CD4-positive, alpha-beta T cell (primary cell): ENCODE measurements around the gene VIM. TPM values are rescaled to one million over a fixed set of nuclear protein-coding genes. Genes with fewer than 3 reads are reported as not detected.
A peak's percentile ranks its signal among the peaks of the same experiment; 100 is the strongest.

Experiments used
- ATAC-seq: fragments of 200-7000 bp; cut with Tn5 transposase; one replicate; pipeline ENCODE4 v1.10.0; 2022; ENCODE audit warnings: mild to moderate bottlenecking; ENCODE audit not compliant: poor library complexity
- CTCF ChIA-PET: fragments of 350-600 bp; sonication (Branson Sonifier 250); formaldehyde crosslinking; loops from one replicate; lab custom pipeline; 2021; ENCODE audit warnings: antibody characterized with exemption, inconsistent platforms; lab: Charles Lee
- POLR2A ChIA-PET: fragments of 350-600 bp; sonication (Branson Sonifier 250); formaldehyde crosslinking; loops from one replicate; lab custom pipeline; 2021; ENCODE audit warnings: antibody characterized with exemption, inconsistent platforms; lab: Charles Lee
- DNase-seq, 14 experiments: peaks; one replicate each; pipeline ENCODE4 v3.0.0-alpha.2; 2013 to 2020; ENCODE audit warnings: mixed read lengths in 2 of 14
- H3K27ac ChIP-seq, 2 donors: one replicate each; pipeline versions ENCODE4 v1.5.1 to v1.7.0; 2013; ENCODE audit warnings: low read length in 2 of 2, low read depth in 1 of 2, mild to moderate bottlenecking in 1 of 2
- H3K27me3 ChIP-seq, 2 experiments: 1 replicate in 1 of 2; 2 replicates in 1 of 2; pipeline versions ENCODE4 v1.6.1 to v1.7.0; 2013; ENCODE audit warnings: low read length in 2 of 2, control low read depth in 1 of 2, mild to moderate bottlenecking in 1 of 2, moderate library complexity in 1 of 2; ENCODE audit not compliant: insufficient read depth in 2 of 2, control insufficient read depth in 1 of 2
- H3K36me3 ChIP-seq: one replicate; pipeline ENCODE4 v1.6.1; 2013; ENCODE audit warnings: low read length, control low read depth; ENCODE audit not compliant: insufficient read depth
- H3K4me1 ChIP-seq: one replicate; pipeline ENCODE4 v1.6.1; 2013; ENCODE audit warnings: low read length, control low read depth; ENCODE audit not compliant: insufficient read depth
- H3K4me3 ChIP-seq: one replicate; pipeline ENCODE4 v1.5.1; 2013; ENCODE audit warnings: mild to moderate bottlenecking, low read length, moderate library complexity
- H3K9me3 ChIP-seq, 2 experiments: 1 replicate in 1 of 2; 2 replicates in 1 of 2; pipeline versions ENCODE4 v1.6.1 to v1.7.0; 2013; ENCODE audit warnings: low read length in 2 of 2, mild to moderate bottlenecking in 2 of 2, control low read depth in 1 of 2, moderate library complexity in 1 of 2; ENCODE audit not compliant: control insufficient read depth in 1 of 2, insufficient read depth in 1 of 2
- H3K27ac Mint-ChIP-seq: one replicate; pipeline ENCODE4 v1.8.0; 2020; ENCODE audit warnings: mixed read lengths
- H3K27me3 Mint-ChIP-seq: one replicate; pipeline ENCODE4 v1.8.0; 2021; ENCODE audit warnings: mixed read lengths
- H3K36me3 Mint-ChIP-seq: one replicate; pipeline ENCODE4 v1.8.0; 2021; ENCODE audit warnings: low read depth, mixed read lengths
- H3K4me1 Mint-ChIP-seq: one replicate; pipeline ENCODE4 v1.8.0; 2021; ENCODE audit warnings: low read depth, mixed read lengths
- H3K4me3 Mint-ChIP-seq: one replicate; pipeline ENCODE4 v1.8.0; 2020; ENCODE audit warnings: mild to moderate bottlenecking, mixed read lengths
- H3K9me3 Mint-ChIP-seq: one replicate; pipeline ENCODE4 v1.8.0; 2020; ENCODE audit warnings: mixed read lengths
- intact Hi-C, 2 experiments: fragments of 100-400 bp; cut with DNase I in 1 of 2; cut with micrococcal nuclease in 1 of 2; formaldehyde crosslinking; loops; one replicate each; pipeline versions ENCODE4 v1.15.1 to v1.9.0; 2023 to 2025; cut with DNase I, micrococcal nuclease
- total RNA-seq, 174 experiments: library from RNA in 2 of 174; stranded (reverse) in 2 of 174; gene quantifications; one replicate each; pipeline ENCODE4 v1.2.3 and lab custom pipeline; 2021 to 2026
- TF ChIP-seq, protein P1 (sequence below): fragments of 200-600 bp; IDR thresholded peaks from one replicate; pipeline ENCODE4 v1.8.0; 2022; ENCODE audit warnings: antibody characterized with exemption, mild to moderate bottlenecking

VIM gene
- total RNA-seq, 2 experiments from 2014 or later, result 1,576 to 1,603 TPM

DNA sequence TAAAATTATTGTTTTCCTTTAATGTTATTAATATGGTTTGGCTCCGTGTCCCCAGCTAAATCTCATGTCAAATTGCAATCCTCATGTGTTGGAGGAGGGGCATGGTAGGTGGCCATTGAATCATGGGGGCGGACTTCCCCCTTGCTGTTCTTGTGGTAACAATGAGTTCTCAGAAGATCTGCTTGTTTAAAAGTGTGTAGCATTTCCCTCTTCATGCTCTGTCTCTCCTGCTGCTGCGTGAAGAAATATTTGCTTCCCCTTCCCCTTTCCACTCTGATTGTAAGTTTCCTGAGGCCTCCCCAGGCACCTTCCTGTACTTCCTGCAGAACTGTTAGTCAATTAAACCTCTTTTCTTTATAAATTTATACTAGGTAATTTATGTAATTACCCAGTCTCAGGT lies 27.5 kb downstream of the VIM start:
- Histone ChIP-seq H3K4me1 (peaks cover 2% of the 10 kb centered on the region), H3K36me3 (no peaks in the 10 kb centered on the region), H3K27me3 (no peaks in the 10 kb centered on the region), H3K4me3 (no peak overlapping the region), H3K27ac (no peak overlapping the region), H3K9me3 (no peaks in the 10 kb centered on the region)
- no peak overlapping the region for H3K4me3 Mint-ChIP-seq
- CTCF ChIA-PET, result no interaction called here
- H3K4me1 Mint-ChIP-seq, result peaks cover 7% of the 10 kb centered on the region
- no peaks in the 10 kb centered on the region for H3K27me3 Mint-ChIP-seq
- DNase-seq (peak in 1 of 14 experiments; percentile 13), ATAC-seq (no peak)
- no peak overlapping the region for H3K27ac Mint-ChIP-seq
- intact Hi-C loops, result loop anchor here in 1 of 2 experiments (5.0 to 10.0 kb wide), 2 partner anchors 343 to 1381 kb away; no protein-coding TSS in a partner anchor
- no peaks in the 10 kb centered on the region for H3K9me3 Mint-ChIP-seq
- no peaks in the 10 kb centered on the region for H3K36me3 Mint-ChIP-seq
- TF ChIP-seq, protein P1, sequence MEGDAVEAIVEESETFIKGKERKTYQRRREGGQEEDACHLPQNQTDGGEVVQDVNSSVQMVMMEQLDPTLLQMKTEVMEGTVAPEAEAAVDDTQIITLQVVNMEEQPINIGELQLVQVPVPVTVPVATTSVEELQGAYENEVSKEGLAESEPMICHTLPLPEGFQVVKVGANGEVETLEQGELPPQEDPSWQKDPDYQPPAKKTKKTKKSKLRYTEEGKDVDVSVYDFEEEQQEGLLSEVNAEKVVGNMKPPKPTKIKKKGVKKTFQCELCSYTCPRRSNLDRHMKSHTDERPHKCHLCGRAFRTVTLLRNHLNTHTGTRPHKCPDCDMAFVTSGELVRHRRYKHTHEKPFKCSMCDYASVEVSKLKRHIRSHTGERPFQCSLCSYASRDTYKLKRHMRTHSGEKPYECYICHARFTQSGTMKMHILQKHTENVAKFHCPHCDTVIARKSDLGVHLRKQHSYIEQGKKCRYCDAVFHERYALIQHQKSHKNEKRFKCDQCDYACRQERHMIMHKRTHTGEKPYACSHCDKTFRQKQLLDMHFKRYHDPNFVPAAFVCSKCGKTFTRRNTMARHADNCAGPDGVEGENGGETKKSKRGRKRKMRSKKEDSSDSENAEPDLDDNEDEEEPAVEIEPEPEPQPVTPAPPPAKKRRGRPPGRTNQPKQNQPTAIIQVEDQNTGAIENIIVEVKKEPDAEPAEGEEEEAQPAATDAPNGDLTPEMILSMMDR, result no peak
- POLR2A ChIA-PET, result no interaction called here

DNA sequence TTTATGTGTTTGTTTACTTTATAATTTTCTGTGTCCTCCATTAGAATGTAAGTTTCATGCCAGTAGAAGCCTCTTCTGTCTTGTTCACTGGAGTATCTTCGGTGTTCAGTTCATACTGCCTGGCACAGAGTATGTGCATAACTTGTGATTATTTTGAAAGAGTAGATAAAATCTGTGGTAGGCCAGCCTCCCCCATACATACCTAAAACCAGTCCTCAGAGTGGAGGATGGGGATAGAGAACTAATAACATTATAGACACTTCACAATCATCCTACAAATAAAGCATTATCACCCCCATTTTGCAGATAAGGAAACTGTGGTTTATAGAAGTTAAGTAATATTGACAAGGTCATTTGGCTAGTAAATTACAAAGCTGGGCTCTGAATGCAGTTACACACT lies 28.0 kb downstream of the VIM start:
- ChIA-PET POLR2A (interaction anchor here (1.5 kb wide), 1 partner anchor 174 kb away, joined by 3 read pairs; no protein-coding TSS in a partner anchor), CTCF (interaction anchor here (1.5 kb wide), 1 partner anchor 24 kb away, joined by 3 read pairs; no protein-coding TSS in a partner anchor)
- Mint-ChIP-seq H3K4me1 (peaks cover 7% of the 10 kb centered on the region), H3K36me3 (no peaks in the 10 kb centered on the region), H3K9me3 (no peaks in the 10 kb centered on the region), H3K27me3 (no peaks in the 10 kb centered on the region), H3K4me3 (no peak overlapping the region), H3K27ac (no peak overlapping the region)
- Histone ChIP-seq H3K4me3 (no peak overlapping the region), H3K36me3 (no peaks in the 10 kb centered on the region), H3K4me1 (peaks cover 2% of the 10 kb centered on the region), H3K27ac (no peak overlapping the region), H3K9me3 (peaks cover 0 to 3% of the 10 kb centered on the region in 2 experiments), H3K27me3 (no peaks in the 10 kb centered on the region)
- intact Hi-C loops, result loop anchor here in 1 of 2 experiments (5.0 to 10.0 kb wide), 2 partner anchors 344 to 1381 kb away; no protein-coding TSS in a partner anchor
- no peak for DNase-seq
- TF ChIP-seq, protein P1, result no peak
- ATAC-seq, result no peak

DNA sequence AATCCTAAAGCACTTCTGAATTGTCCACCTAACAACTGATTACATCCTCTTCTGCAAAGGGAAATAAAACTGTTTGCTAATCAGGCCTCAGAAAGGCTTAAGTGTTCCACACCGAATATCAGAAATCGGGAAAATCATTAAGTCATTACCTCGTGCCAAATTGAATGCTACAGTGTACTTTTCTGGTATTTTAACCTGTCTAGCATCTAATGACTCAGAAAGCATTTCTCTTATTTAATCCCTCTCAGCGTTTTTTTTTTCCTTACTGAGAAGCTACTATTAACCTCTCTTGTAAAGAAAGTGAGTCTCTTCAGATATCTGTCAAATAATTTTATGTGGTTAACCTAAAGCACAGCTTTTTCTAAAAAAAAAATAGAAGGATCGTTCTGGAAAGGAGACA lies 28.6 kb downstream of the VIM start:
- Histone ChIP-seq H3K36me3 (no peaks in the 10 kb centered on the region), H3K27me3 (no peaks in the 10 kb centered on the region), H3K4me3 (no peak overlapping the region), H3K27ac (no peak overlapping the region), H3K9me3 (peaks cover 3 to 4% of the 10 kb centered on the region in 2 experiments), H3K4me1 (peaks cover 2% of the 10 kb centered on the region)
- intact Hi-C loops, result loop anchor here (1.0 to 10.0 kb wide), 4 partner anchors 344 to 1382 kb away; no protein-coding TSS in a partner anchor
- CTCF ChIA-PET, result interaction anchor here (1.5 kb wide), 1 partner anchor 24 kb away, joined by 3 read pairs; no protein-coding TSS in a partner anchor
- Mint-ChIP-seq H3K9me3 (peaks cover under 1% of the 10 kb centered on the region), H3K27me3 (no peaks in the 10 kb centered on the region), H3K27ac (no peak overlapping the region), H3K36me3 (no peaks in the 10 kb centered on the region), H3K4me3 (no peak overlapping the region), H3K4me1 (peaks cover 7% of the 10 kb centered on the region)
- ATAC-seq (no peak), DNase-seq (no peak)
- TF ChIP-seq, protein P1, result no peak
- POLR2A ChIA-PET, result interaction anchor here (1.0 to 1.7 kb wide), 3 partner anchors 26 to 173 kb away, joined by 3 to 6 read pairs (median 3); no protein-coding TSS in a partner anchor
